ENCODE results near the gene SREBF2. TPM values are rescaled to one million over a fixed set of nuclear protein-coding genes. Genes with fewer than 3 reads are reported as not detected.

The SREBF2 gene
- total and polyA plus RNA-seq, 4 donors, result 60.2 to 176 (median 119) TPM

DNA sequence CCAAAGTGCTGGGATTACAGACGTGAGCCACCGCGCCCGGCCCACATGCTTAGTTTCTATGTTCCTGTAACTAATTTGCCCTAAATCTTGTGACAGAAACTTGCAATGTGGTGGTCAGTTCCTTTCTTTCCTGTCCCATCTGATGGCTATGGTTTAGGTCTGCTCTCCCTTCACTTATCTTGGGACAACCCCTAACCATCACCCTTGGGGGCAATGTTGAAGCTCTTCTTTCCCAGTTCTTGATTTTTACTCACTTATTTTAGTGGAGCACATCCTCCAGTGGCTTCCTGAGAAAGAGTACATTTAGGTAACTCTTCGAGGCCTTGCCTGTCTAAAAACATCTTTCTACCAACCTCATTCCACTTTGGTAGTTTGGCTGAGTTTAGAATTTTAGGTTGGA lies 7.3 kb downstream of the SREBF2 start:
- WGBS (ENCODE audit: insufficient coverage), result 94% methylated on average over 4 of the region's 5 CpGs
- Histone ChIP-seq H3K27me3 (ENCODE audit: control insufficient read depth, insufficient read depth, low read length) (no peaks in the 10 kb centered on the region), H3K4me1 (ENCODE audit: control insufficient read depth, insufficient read depth, low read length) (peaks cover 26% of the 10 kb centered on the region), H3K9me3 (ENCODE audit: control insufficient read depth, insufficient read depth, low read length) (no peaks in the 10 kb centered on the region), H3K36me3 (ENCODE audit: control insufficient read depth, insufficient read depth, low read length) (peaks cover 38% of the 10 kb centered on the region), H3K4me3 (ENCODE audit: low read depth, low read length) (no peak overlapping the region), H3K27ac (ENCODE audit: low read depth, low read length) (peak overlapping the region; percentile 76)
- no peak for DNase-seq (ENCODE audit: low read depth in 4 of 6, low spot score in 6 of 6)

DNA sequence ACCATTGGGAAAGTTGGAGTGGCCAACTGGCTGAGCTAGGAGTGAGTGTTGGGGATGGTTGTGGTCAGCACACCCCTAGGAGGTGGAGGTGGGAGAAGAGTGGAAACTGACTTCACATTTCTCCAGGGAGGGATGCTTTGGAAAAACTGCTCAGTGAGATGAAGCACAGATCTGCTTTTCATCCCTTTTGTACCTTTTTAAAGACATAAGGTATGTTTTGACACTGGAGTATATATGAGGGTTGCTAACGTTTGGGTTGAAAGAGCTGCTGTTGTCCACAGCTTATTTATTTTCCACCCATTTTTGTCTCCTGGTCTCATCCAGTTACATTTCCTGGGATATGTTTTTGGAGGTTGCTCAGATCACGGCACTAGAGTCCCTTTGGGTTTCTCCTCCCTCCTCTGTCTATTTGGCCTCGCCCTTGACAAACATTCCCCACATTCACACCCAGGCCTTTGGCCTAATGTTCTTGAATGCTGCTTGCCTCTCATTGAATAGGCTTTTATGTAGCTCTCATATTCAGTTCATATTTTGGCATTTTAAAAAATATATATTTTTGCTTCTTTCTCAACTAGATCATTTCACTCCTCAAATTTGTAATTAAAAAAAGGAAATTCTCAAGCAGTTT lies 8.3 kb downstream of the SREBF2 start:
- Histone ChIP-seq H3K9me3 (ENCODE audit: control insufficient read depth, insufficient read depth, low read length) (no peaks in the 10 kb centered on the region), H3K4me1 (ENCODE audit: control insufficient read depth, insufficient read depth, low read length) (peaks cover 25% of the 10 kb centered on the region), H3K4me3 (ENCODE audit: low read depth, low read length) (no peak overlapping the region), H3K27ac (ENCODE audit: low read depth, low read length) (peak overlapping the region; percentile 76), H3K36me3 (ENCODE audit: control insufficient read depth, insufficient read depth, low read length) (peaks cover 33% of the 10 kb centered on the region), H3K27me3 (ENCODE audit: control insufficient read depth, insufficient read depth, low read length) (no peaks in the 10 kb centered on the region)
- no CpG with 5 or more reads among the region's 3 CpGs for WGBS (ENCODE audit: insufficient coverage)
- DNase-seq (ENCODE audit: low read depth in 4 of 6, low spot score in 6 of 6), result peak in 1 of 6 donors; percentile 32

DNA sequence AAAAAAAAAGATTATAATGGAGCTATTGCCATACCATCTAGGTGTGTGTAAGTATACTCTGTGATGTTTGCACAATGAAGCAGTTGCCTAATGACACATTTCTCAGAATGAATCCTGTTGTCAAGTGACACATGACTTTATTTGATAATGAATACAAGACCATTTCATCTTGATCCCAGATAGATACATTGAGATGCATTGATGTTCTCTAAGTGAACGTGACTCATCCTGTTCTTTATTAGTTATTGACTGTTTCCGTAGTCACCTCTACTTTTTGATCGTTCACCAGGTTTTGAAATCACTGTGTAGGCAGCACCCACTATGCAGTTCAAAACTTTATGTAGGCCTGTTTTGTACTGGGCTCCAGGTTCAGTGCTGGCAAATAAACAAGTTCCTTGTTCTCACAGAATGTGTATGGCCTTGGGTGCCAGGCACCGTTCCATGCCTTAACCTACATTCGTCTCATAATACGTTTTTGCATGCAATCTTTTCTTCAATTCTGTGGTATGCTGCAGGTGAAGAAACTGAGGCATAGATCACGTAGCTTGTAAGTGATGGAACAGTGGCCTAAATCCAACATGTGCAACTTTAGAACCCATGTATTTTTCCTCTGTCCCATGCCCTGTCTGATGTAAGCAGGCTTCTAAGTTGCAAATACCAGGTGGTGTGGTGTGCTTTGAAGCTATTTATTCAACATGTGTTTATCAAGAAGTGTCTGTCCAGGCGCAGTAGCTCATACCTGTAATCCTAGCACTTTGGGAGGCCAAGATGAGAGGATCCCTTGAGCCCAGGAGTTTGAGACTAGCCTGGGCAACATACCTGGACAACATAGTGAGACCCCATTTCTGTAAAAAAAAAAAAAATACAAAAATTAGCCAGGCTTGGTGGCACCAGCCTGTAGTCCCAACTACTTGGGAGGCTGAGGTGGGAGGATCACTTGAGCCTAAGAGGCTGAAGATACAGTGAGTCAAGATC lies 10.4 kb downstream of the SREBF2 start:
- DNase-seq (ENCODE audit: low read depth in 4 of 6, low spot score in 6 of 6), result no peak
- Histone ChIP-seq H3K4me3 (ENCODE audit: low read depth, low read length) (no peak overlapping the region), H3K36me3 (ENCODE audit: control insufficient read depth, insufficient read depth, low read length) (peaks cover 21% of the 10 kb centered on the region), H3K4me1 (ENCODE audit: control insufficient read depth, insufficient read depth, low read length) (peaks cover 28% of the 10 kb centered on the region), H3K27ac (ENCODE audit: low read depth, low read length) (no peak overlapping the region), H3K9me3 (ENCODE audit: control insufficient read depth, insufficient read depth, low read length) (no peaks in the 10 kb centered on the region), H3K27me3 (ENCODE audit: control insufficient read depth, insufficient read depth, low read length) (no peaks in the 10 kb centered on the region)
- 92% methylated on average over 2 of the region's 8 CpGs for WGBS (ENCODE audit: insufficient coverage)

DNA sequence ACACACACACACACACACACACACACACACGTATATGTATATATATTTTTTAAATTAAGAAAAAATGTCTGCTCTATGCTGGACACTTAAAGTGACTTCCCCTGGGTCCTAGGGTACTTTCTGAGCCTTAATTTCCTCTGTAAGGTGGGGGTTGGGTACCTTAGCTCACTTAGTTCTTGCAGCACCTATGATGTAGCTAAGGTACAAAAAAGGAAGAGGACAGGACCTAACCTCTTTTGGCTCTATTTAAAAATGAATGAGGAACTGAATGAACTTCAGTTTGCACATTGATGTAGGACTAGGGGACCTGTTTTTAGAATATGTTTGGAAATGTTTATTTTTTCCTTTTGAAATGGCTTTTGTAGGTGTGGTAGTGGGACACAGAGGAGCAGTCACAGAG lies 11.1 kb downstream of the SREBF2 start:
- H3K36me3 ChIP-seq (ENCODE audit: control insufficient read depth, insufficient read depth, low read length), result peaks cover 13% of the 10 kb centered on the region
- peaks cover 32% of the 10 kb centered on the region for H3K4me1 ChIP-seq (ENCODE audit: control insufficient read depth, insufficient read depth, low read length)
- DNase-seq (ENCODE audit: low read depth in 4 of 6, low spot score in 6 of 6), result no peak
- H3K27ac ChIP-seq (ENCODE audit: low read depth, low read length), result no peak overlapping the region
- no peaks in the 10 kb centered on the region for H3K9me3 ChIP-seq (ENCODE audit: control insufficient read depth, insufficient read depth, low read length)
- no CpG with 5 or more reads among the region's 1 CpG for WGBS (ENCODE audit: insufficient coverage)
- no peak overlapping the region for H3K4me3 ChIP-seq (ENCODE audit: low read depth, low read length)
- no peaks in the 10 kb centered on the region for H3K27me3 ChIP-seq (ENCODE audit: control insufficient read depth, insufficient read depth, low read length)

DNA sequence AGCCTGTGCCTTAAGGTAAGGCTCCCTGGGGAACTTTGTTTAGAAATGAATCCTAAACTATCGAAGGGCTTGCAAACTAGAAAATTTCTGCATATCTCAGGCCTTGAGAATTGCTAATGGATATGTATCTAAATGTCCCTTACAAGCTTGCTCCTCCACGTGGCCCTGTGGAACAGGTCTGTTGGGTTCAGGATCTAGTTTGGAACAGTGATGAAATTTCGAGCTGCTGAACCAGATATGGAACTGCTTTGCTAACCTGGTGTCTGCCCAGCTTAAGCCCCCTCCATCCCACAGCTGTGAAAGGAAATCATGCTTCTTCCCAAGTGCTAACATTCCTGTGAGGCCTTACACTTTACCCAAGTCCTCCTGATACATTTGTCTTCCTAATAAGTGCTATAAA lies 11.6 kb downstream of the SREBF2 start:
- WGBS (ENCODE audit: insufficient coverage), result 21% methylated on average over 3 of the region's 3 CpGs
- H3K27ac ChIP-seq (ENCODE audit: low read depth, low read length), result no peak overlapping the region
- peaks cover 32% of the 10 kb centered on the region for H3K4me1 ChIP-seq (ENCODE audit: control insufficient read depth, insufficient read depth, low read length)

DNA sequence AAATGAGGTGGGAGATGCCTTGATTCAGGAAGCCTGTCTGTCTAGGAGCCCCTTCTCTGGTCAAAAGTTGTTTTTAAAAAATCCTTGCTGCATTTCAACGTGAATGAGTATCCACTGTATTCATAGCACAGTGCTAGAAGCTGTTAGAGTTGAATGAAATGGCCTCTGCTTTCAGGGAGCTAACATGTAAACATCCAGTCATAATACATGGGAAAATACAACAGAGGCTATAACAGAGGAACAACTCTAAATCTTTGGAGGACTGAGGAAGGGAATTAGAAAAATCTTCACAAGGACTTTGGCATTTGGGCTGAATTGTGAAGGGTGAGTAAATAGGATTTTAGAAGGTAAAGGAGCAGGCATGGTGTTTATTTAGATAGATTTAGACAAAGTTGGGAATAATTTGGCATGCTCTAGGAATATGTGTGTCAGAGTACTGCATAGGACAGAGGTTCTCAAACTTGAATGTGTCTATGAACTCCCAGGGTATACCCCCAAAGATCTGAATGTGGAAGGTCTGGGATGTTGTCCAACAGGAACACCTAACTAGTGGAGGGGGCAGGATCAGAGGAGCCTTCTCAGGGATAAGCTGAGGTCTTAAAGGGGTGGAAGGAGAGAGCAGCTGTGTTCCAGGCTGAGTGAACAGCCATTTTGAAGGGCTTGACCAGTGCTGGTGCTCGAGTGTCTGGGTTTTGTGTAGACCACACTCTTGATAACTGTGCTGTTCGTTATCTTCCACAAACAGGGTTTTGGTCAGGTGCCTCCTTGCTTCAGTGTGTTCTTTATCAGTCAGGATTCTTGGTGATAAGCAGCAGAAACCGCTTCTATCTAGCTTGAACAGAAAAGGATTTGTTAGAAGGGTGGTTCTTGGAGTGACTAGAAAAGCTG lies 12.7 kb downstream of the SREBF2 start:
- 66% methylated on average over 3 of the region's 4 CpGs for WGBS (ENCODE audit: insufficient coverage)
- H3K27ac ChIP-seq (ENCODE audit: low read depth, low read length), result peak overlapping the region; percentile 84
- no peaks in the 10 kb centered on the region for H3K9me3 ChIP-seq (ENCODE audit: control insufficient read depth, insufficient read depth, low read length)
- peaks cover 3% of the 10 kb centered on the region for H3K36me3 ChIP-seq (ENCODE audit: control insufficient read depth, insufficient read depth, low read length)
- no peak overlapping the region for H3K4me3 ChIP-seq (ENCODE audit: low read depth, low read length)
- peaks cover 27% of the 10 kb centered on the region for H3K4me1 ChIP-seq (ENCODE audit: control insufficient read depth, insufficient read depth, low read length)
- no peaks in the 10 kb centered on the region for H3K27me3 ChIP-seq (ENCODE audit: control insufficient read depth, insufficient read depth, low read length)
- DNase-seq (ENCODE audit: low read depth in 4 of 6, low spot score in 6 of 6), result no peak

More for the DNA sequence above, 11.6 kb downstream of the SREBF2 start:
- Histone ChIP-seq H3K9me3 (ENCODE audit: control insufficient read depth, insufficient read depth, low read length) (no peaks in the 10 kb centered on the region), H3K27me3 (ENCODE audit: control insufficient read depth, insufficient read depth, low read length) (no peaks in the 10 kb centered on the region), H3K36me3 (ENCODE audit: control insufficient read depth, insufficient read depth, low read length) (peaks cover 9% of the 10 kb centered on the region), H3K4me3 (ENCODE audit: low read depth, low read length) (no peak overlapping the region)
- DNase-seq (ENCODE audit: low read depth in 4 of 6, low spot score in 6 of 6), result no peak

DNA sequence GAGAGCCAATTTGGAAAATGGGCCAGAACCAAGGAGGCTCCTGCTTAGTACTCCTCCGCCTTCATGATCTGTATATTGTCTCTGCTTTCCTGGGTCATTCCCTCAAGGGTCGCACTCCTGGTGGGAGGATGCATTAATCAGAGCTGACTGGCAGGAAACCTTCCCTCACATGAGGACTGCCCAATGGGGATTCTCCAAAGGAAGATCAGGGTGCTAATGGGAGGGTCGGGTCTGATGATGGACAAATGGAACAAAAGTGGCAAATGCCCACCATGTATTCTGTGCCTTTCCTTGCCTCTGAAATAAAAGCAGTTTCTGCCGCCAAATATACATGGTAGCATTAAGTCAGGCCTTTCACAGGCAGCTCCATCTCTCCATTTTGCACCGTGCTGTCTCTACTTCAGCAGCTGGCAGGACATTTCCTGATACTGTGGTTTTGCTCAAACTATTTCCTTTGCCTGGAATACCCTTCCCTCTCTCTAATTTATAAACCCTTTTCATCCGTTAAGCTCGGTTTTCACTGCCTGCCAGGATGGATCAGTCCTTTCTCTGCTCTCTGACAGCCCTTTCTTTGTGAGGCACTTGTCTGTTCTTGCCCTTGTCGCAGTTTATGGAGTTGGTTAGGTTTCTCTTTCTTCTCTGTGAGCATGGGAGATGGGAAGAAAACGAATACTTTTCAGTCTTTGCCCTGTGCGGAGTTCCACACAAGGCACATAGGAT lies 13.5 kb downstream of the SREBF2 start:
- no peaks in the 10 kb centered on the region for H3K27me3 ChIP-seq (ENCODE audit: control insufficient read depth, insufficient read depth, low read length)
- DNase-seq (ENCODE audit: low read depth in 4 of 6, low spot score in 6 of 6), result peak in 2 of 6 donors; percentile 62 to 68
- H3K36me3 ChIP-seq (ENCODE audit: control insufficient read depth, insufficient read depth, low read length), result peaks cover 2% of the 10 kb centered on the region
- H3K27ac ChIP-seq (ENCODE audit: low read depth, low read length), result peak overlapping the region; percentile 84
- WGBS (ENCODE audit: insufficient coverage), result 26% methylated on average over 5 of the region's 10 CpGs
- no peak overlapping the region for H3K4me3 ChIP-seq (ENCODE audit: low read depth, low read length)
- H3K4me1 ChIP-seq (ENCODE audit: control insufficient read depth, insufficient read depth, low read length), result peaks cover 21% of the 10 kb centered on the region
- H3K9me3 ChIP-seq (ENCODE audit: control insufficient read depth, insufficient read depth, low read length), result no peaks in the 10 kb centered on the region

DNA sequence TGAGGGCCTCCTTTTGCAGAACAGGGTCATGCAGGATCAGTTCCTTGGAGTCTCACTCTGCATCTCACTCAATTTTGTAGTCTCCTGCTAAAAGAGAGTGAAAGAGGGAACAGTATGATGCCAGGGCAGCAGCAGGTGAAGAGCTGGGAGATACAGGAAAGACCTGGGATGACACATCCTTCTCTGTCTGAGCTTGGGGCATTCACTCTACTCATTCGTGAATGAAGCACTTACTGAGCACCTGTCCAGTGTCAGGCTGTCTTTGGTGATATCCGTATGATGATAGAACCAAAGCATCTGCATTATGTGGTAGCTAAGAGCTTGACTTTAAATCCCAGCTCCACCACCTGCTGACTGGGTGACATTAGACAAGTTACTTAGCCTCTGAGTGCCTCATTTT lies 14.4 kb downstream of the SREBF2 start:
- H3K4me1 ChIP-seq (ENCODE audit: control insufficient read depth, insufficient read depth, low read length), result peaks cover 21% of the 10 kb centered on the region
- H3K9me3 ChIP-seq (ENCODE audit: control insufficient read depth, insufficient read depth, low read length), result no peaks in the 10 kb centered on the region
- no peaks in the 10 kb centered on the region for H3K27me3 ChIP-seq (ENCODE audit: control insufficient read depth, insufficient read depth, low read length)
- H3K4me3 ChIP-seq (ENCODE audit: low read depth, low read length), result no peak overlapping the region
- WGBS (ENCODE audit: insufficient coverage), result 61% methylated on average over 2 of the region's 2 CpGs
- no peak for DNase-seq (ENCODE audit: low read depth in 4 of 6, low spot score in 6 of 6)
- H3K27ac ChIP-seq (ENCODE audit: low read depth, low read length), result peak overlapping the region; percentile 84
- peaks cover 9% of the 10 kb centered on the region for H3K36me3 ChIP-seq (ENCODE audit: control insufficient read depth, insufficient read depth, low read length)

DNA sequence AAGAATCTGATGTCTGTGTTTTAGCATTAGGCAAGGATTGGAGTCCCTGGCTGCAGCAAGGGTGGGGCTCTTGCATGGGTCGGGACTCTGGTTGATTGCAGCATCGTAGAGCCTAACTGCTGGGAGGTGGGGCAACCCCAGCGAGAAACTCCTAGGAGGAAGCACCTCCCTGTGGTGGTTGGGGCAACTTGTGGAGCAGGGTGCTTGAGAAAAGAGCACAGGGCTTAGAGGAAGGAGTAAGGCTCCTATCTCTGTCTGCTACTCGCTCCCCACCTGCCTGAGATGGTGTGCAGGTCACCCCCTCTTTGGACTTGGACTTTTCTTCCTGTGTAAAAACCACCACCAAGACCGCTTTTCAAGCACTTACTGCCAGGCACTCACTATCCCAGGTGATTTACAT lies 15.6 kb downstream of the SREBF2 start:
- 89% methylated on average over 4 of the region's 5 CpGs for WGBS (ENCODE audit: insufficient coverage)
- no peak for DNase-seq (ENCODE audit: low read depth in 4 of 6, low spot score in 6 of 6)
- no peak overlapping the region for H3K27ac ChIP-seq (ENCODE audit: low read depth, low read length)
- peaks cover 21% of the 10 kb centered on the region for H3K4me1 ChIP-seq (ENCODE audit: control insufficient read depth, insufficient read depth, low read length)
- no peak overlapping the region for H3K4me3 ChIP-seq (ENCODE audit: low read depth, low read length)
- H3K9me3 ChIP-seq (ENCODE audit: control insufficient read depth, insufficient read depth, low read length), result no peaks in the 10 kb centered on the region
- H3K27me3 ChIP-seq (ENCODE audit: control insufficient read depth, insufficient read depth, low read length), result no peaks in the 10 kb centered on the region
- peaks cover 9% of the 10 kb centered on the region for H3K36me3 ChIP-seq (ENCODE audit: control insufficient read depth, insufficient read depth, low read length)
